NCI-H2196 (cell line): Measurements from ENCODE around the gene TPD52L2.
"Not testable (repeated sequence)": the region's sequence is repeated elsewhere in the genome, so short reads cannot be mapped to it uniquely, and the experiment has no call there.

Source experiments
- DNase-seq: peaks from one replicate; lab custom pipeline; 2025; ENCODE audit not compliant: unreplicated experiment; lab: John Stamatoyannopoulos, UW

TPD52L2 gene

GRCh38 chr20:63835021-63835858 is 29.8 kb upstream of the TPD52L2 start:
- DNase-seq = peak; percentile 99

DNA sequence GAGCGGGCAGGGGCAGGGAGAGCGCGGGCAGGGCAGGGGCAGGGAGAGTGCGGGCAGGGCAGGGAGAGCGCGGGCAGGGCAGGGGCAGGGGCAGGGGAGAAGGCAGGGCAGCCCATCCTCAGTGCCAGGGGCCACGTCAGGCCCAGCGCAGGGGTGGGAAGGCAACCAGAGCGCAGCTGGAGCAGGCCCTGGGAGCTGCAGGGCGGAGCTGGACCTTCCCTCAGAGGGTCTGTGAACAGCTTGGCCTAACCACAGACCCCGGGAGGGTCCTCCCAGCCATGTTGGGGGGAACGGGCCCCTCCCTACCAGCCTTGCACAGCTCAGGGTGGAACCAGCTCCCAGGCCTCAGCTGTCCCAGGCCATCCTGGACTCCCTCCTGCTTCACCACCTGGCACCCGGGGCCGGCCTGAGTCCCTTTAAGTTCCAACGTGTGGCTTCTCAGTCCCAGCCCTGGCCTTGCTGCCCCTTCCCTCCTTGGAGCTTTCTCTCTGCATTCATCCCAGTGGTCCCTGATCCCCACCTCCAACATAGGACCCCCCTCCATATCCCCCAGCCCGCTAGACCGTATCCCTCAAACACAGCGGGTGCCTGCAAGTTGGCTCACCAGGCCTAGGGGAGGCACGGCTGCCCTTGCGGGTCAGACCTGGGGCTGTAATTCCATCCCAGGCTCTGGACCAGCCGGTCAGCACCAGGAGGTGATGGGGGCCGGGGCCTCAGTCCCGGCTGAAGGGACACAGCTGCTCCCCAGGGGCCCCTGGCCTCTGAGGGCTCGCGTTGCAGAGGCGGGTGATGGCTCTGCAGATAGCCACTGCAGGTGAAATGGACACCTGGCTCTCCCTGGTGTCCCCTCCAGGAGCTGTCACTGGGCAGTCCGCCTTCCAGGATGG is 28.4 kb upstream of the TPD52L2 start:
- no peak for DNase-seq

DNA sequence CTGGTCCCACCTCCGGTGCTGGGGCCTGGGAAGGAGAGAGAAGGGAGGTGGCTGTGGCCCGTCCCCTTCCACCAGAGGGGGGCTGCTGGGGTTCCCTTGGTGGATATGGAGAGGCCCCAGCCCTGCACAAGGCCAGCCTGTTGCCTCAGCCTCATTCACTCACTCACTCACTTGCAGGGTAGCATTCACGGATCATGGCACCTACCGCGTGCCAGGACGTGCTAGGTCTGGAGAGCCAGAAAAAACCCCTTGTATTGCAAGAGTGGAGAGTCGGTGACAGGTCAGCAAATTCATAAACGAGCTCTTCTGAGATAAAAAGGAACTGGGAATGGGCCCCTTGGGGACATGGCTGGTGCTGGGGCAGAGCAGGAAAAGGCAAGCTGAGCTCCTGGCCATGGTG is 27.6 kb upstream of the TPD52L2 start:
- no peak for DNase-seq

- DNase-seq = no peak
Observed at GRCh38 chr20:63839620-63840019, 25.4 kb upstream of the TPD52L2 start.

- DNase-seq = no peak
Observed at GRCh38 chr20:63840405-63840828, 24.7 kb upstream of the TPD52L2 start.

DNA sequence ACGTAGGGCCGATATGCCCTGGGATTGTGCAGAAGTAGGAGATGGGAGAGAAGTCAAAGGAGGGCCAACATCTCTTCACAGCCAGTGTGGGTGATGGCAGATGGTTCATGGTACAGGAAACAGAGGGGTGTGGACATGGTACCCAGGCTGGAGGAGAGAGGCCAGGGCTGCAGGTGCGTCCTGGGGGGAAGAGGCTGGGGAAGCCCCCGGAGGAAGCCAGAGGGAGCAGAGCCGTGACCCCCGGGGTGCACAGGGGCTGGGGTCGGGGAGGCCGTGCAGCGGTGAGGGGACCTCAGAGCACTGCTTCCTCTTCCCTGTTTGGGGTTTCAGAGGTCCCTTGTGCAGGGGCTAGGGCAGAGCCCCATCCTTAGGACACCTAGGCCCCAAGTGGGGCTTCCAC is 22.8 kb upstream of the TPD52L2 start:
- no peak for DNase-seq

GRCh38 chr20:63843222-63843621 is 21.8 kb upstream of the TPD52L2 start:
- no peak for DNase-seq

GRCh38 chr20:63843778-63844177 is 21.3 kb upstream of the TPD52L2 start:
- DNase-seq = no peak

DNA sequence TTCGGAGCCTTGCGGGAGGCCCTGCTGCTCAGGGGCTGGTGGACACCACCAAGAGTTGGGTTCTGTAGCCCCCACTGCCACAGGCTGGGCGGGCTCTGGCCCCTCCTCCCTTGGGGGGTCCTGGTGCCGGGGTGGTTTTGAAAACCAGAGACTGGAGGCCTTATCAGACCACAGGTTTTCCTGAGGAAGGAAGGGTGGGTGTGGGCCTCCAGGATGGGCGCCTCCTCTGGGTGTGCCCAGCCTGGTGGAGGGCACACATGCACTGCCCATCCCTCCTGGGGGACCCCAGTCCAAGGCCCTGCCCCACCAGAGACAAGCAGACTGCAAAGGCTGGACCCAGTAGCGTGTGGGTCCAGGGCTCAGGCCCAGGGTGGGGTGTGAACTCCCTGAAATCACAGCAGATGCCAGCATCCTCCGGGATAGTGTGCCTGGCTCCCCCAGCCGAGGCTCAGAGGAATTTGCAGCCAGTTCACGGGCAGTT is 20.5 kb upstream of the TPD52L2 start:
- no peak for DNase-seq

GRCh38 chr20:63846128-63846771 is 18.8 kb upstream of the TPD52L2 start:
- DNase-seq = no peak

GRCh38 chr20:63846888-63847236 is 18.2 kb upstream of the TPD52L2 start:
- DNase-seq = no peak

- DNase-seq = no peak
Observed at GRCh38 chr20:63847237-63848002, 17.6 kb upstream of the TPD52L2 start.

DNA sequence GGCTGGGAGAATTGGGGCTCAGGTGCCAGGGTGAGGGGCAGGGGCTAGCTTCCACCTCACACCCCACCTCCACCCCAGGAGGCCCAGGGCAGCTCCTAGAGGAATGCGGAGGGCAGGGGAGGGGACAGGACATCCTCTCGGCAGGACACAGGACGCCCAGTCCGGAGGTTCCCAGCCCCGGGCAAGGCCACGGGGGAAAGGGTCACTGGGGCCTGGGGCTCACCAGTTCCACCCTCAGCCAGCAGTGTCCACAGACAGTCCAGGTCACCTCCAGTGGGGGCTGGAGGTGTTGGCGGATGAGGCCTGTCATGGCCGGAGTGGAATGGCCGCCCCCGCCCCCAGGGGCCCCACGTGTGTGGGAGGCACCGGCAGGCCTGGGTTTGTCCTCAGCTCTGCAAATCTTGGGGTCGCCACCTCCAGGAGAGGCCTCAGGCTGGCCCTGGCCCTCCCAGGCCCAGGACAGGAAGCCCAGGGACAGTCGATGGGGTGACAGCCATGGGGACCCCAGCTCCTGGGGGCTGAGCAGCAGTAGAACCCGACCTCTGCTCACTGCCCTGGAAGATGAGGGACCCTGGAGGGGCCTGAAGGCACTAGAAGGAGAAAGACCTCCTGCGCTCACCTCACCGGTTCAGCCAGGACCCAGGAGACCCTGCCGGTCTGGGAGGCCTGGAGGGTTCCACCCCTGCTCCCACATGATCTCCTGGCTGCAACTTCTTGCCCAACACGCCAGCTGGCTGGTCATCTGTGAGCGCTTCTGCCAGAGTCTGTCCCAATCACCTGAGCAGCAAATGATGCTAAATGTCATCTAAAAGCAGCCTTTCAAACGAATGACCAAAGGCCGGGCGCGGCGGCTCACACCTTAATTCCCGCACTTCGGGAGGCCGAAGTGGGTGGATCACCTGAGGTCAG is 16.8 kb upstream of the TPD52L2 start:
- no peak for DNase-seq

DNA sequence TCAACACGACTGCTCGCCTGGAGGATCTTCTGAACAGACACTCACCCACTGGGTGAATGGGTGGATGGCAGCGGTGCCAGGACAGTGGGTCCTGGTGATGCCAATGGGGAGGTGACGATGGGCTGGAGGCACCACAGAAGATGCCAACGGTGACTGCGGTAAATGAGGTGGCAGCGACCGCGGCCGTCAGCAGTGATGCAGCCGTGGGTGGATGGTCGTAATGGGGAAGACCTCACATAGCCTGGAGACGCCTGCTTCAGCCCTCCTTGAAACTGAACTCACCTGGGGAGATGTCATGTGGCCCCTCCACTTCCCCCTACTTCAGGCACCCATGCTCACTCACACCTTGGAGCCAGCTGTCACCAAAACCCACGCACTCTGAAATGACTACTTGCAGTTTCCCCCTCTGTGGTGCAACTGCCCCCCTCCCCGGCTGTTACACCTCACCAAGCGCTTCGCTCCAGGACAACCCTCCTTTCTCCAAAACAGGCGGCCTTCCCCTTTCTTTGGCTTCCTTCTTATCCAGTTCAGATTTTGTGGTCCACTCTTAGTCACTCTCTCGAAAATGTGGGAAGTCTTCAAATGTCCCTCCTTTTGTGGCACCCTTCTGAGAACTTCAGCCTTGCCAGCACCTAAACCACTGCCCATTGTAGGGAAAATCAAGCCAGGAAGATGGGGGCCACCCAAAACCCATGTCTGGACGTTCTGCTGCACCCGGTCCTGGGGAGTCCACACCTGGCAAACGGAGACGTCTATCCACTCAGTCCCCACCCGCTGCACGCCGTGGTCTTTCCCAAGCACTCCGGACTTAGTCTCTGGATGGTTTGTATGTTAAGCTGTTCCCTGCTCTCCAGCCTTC is 14.2 kb upstream of the TPD52L2 start:
- no peak for DNase-seq

GRCh38 chr20:63851548-63851943 is 13.5 kb upstream of the TPD52L2 start:
- DNase-seq = not testable (repeated sequence)

DNA sequence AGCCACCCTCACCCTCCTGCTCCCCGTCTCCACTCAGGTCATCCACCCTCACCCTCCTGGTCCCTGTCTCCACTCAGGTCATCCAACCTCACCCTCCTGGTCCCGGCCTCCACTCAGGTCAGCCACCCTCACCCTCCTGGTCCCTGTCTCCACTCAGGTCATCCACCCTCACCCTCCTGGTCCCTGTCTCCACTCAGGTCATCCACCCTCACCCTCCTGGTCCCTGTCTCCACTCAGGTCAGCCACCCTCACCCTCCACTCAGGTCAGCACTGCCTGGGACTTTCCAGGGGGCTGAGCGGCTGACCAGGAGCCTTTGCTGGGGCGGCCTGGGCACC is 11.4 kb upstream of the TPD52L2 start:
- not testable (repeated sequence) for DNase-seq

GRCh38 chr20:63854069-63854765 is 10.9 kb upstream of the TPD52L2 start:
- no peak for DNase-seq

DNA sequence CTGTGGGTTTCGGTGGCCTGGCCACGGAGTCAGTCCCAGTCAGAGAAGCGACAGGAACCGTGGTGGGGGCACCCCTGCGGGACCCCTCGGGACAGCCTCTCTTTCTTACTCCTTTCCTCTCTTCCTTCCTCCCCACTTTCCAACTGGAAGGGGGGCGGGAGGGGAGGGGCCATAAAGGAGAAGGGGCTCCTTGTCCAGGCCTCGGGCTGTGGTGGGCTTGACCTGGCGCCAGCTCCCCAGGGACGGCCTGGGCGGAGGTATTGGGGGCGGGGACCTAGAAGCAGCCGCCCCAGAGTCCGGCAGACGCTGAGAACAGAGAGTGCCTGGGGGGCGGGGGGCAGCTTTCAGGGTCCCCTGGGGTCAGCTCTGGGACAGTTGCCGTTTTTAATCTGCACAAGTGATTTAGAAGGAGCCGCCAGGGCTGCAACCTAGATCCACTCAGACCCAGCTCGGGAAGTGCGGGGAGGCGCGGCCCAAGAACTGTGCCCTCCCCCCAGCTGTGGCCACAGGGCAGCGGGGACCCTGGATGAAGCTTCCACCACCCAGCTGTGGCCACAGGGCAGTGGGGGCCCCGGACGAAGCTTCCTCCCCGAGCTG is 10.2 kb upstream of the TPD52L2 start:
- no peak for DNase-seq
